Caki2 (cell line): Measurements from ENCODE around the gene MACROD1. TPM values are rescaled to one million over a fixed set of nuclear protein-coding genes. Genes with fewer than 3 reads are reported as not detected.
A peak's percentile ranks its signal among the peaks of the same experiment; 100 is the strongest.

Experiments used
- DNase-seq: peaks from one replicate; pipeline ENCODE4 v3.0.0-alpha.2; 2015; ENCODE audit warnings: low read depth
- in situ Hi-C: cut with HindIII; loops from 2 replicates; pipeline ENCODE4 v1.10.0; 2016; ENCODE audit warnings: low sequenced_read_pairs, low pct_unique_long_range_greater_than_20kb, mixed read lengths
- total RNA-seq: library from RNA; depleted of rRNA; stranded (reverse); fragments of >200 nt; shearing (Covaris generic); gene quantifications from 2 replicates; pipeline ENCODE4 v1.2.3, GENCODE V29; 2014; ENCODE audit warnings: low replicate concordance

MACROD1 gene
- total RNA-seq, 1 experiment from 2014 or later, result 42.9 TPM

- in situ Hi-C loops, result no loop called here
- DNase-seq, result no peak
Observed at GRCh38 chr11:64089915-64090805, 75.8 kb downstream of the MACROD1 start.

GRCh38 chr11:64089493-64089892 is 76.4 kb downstream of the MACROD1 start:
- DNase-seq, result no peak
- in situ Hi-C loops, result no loop called here

GRCh38 chr11:64089027-64089360 is 76.9 kb downstream of the MACROD1 start:
- in situ Hi-C loops, result no loop called here
- DNase-seq, result no peak

- DNase-seq, result no peak
- in situ Hi-C loops, result no loop called here
Observed at GRCh38 chr11:64088162-64089026, 77.5 kb downstream of the MACROD1 start.

GRCh38 chr11:64086258-64087123 is 79.4 kb downstream of the MACROD1 start:
- peak; percentile 68 for DNase-seq
- in situ Hi-C loops, result no loop called here

GRCh38 chr11:64085906-64086257 is 80.0 kb downstream of the MACROD1 start:
- DNase-seq, result no peak
- in situ Hi-C loops, result no loop called here

- in situ Hi-C loops, result no loop called here
- peak; percentile 73 for DNase-seq
Observed at GRCh38 chr11:64084951-64085710, 80.8 kb downstream of the MACROD1 start.

GRCh38 chr11:64084146-64084950 is 81.6 kb downstream of the MACROD1 start:
- in situ Hi-C loops, result no loop called here
- DNase-seq, result no peak

GRCh38 chr11:64083398-64084080 is 82.4 kb downstream of the MACROD1 start:
- DNase-seq, result no peak
- in situ Hi-C loops, result no loop called here

GRCh38 chr11:64081745-64082442 is 84.0 kb downstream of the MACROD1 start:
- no peak for DNase-seq
- in situ Hi-C loops, result no loop called here

- no peak for DNase-seq
- in situ Hi-C loops, result no loop called here
Observed at GRCh38 chr11:64080390-64080789, 85.5 kb downstream of the MACROD1 start.

GRCh38 chr11:64078905-64079304 is 87.0 kb downstream of the MACROD1 start:
- in situ Hi-C loops, result no loop called here
- DNase-seq, result no peak

- DNase-seq, result no peak
- in situ Hi-C loops, result no loop called here
Observed at GRCh38 chr11:64078284-64078683, 87.6 kb downstream of the MACROD1 start.

GRCh38 chr11:64077607-64078006 is 88.3 kb downstream of the MACROD1 start:
- in situ Hi-C loops, result no loop called here
- no peak for DNase-seq

- in situ Hi-C loops, result no loop called here
- DNase-seq, result no peak
Observed at GRCh38 chr11:64076758-64077157, 89.2 kb downstream of the MACROD1 start.

GRCh38 chr11:64074239-64074638 is 91.7 kb downstream of the MACROD1 start:
- in situ Hi-C loops, result no loop called here
- DNase-seq, result no peak
